ENCODE data around the gene PGS1.

- TF ChIP-seq, protein P1, sequence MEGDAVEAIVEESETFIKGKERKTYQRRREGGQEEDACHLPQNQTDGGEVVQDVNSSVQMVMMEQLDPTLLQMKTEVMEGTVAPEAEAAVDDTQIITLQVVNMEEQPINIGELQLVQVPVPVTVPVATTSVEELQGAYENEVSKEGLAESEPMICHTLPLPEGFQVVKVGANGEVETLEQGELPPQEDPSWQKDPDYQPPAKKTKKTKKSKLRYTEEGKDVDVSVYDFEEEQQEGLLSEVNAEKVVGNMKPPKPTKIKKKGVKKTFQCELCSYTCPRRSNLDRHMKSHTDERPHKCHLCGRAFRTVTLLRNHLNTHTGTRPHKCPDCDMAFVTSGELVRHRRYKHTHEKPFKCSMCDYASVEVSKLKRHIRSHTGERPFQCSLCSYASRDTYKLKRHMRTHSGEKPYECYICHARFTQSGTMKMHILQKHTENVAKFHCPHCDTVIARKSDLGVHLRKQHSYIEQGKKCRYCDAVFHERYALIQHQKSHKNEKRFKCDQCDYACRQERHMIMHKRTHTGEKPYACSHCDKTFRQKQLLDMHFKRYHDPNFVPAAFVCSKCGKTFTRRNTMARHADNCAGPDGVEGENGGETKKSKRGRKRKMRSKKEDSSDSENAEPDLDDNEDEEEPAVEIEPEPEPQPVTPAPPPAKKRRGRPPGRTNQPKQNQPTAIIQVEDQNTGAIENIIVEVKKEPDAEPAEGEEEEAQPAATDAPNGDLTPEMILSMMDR (conservative IDR thresholded peaks at IDR 0.05; ENCODE audit: low read length) = no peak
- TF ChIP-seq EZH2phosphoT487 (IDR thresholded peaks at IDR 0.05; ENCODE audit: borderline replicate concordance, low read depth, low read length) = no peak
These were observed 65.9 kb downstream of the PGS1 start for GRCh38 chr17:78444392-78444791.
